Stimulated activated CD4-positive, alpha-beta T cell treated with anti-CD3 and anti-CD28 coated beads, Interleukin-2, amount 100 ng/mL, for 48 hours (primary cell): ENCODE measurements around the gene ZRANB3.
"Not testable (repeated sequence)": the region's sequence is repeated elsewhere in the genome, so short reads cannot be mapped to it uniquely, and the experiment has no call there.

ENCODE experiments used
- DNase-seq, 2 donors: peaks; one replicate each; pipeline ENCODE4 v3.0.0-alpha.2; 2020

Gene ZRANB3

DNA sequence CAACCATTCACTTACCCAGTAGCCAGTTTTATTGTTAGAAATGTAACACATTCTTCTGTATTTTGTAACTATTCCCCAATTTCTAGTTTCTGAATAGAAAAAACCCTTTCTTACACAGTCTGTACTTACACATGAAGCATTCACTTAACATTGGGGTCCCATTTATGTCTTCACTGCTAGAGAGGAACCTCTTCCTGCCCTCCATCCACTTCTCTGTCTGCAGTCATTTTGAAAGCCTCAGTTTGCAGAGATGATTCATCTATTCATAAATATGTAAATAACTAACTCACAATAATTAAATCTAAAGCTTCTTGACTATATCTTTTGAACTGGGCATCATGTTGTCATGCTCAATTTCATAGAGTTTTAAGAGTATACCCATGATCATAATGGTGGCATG lies 55.9 kb downstream of the ZRANB3 start:
- no peak for DNase-seq

DNA sequence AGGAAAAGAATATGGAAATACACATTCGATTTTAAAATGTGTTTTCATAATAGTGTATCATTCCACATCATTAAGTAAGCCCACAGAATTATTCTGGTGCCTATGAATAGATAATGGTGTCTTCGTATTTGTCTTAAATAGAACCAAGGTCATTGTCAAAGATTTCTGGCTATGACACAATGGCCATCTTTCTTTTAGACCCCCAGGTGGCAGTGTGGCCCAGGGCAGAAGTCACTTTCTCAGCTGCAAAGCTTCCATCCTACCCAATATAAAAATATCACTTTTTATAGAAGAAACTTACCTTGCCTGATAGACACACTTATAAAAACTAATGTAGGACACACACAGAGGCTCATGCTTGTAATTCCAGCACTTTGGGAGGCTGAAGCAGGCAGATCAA lies 57.5 kb downstream of the ZRANB3 start:
- DNase-seq, result peak in 1 of 2 donors; percentile 1

DNA sequence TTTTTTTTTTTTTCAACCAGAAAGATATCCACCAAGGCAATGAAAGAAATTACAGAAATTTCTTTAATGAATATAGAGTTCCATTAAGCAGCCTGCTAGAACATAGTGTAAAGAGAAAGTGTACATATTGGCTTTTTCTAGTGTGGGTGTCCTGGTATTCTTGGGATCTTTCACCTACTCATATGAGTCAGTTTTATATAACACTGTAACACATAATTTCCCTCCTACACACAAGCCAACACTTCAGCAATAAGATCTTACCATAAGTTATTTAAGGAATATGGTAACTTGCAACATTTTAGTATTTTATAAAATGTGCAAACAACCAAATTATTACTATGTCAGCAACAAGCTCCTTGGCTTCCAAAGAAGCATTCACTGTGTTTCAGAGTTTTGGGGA lies 59.9 kb downstream of the ZRANB3 start:
- DNase-seq, result no peak

DNA sequence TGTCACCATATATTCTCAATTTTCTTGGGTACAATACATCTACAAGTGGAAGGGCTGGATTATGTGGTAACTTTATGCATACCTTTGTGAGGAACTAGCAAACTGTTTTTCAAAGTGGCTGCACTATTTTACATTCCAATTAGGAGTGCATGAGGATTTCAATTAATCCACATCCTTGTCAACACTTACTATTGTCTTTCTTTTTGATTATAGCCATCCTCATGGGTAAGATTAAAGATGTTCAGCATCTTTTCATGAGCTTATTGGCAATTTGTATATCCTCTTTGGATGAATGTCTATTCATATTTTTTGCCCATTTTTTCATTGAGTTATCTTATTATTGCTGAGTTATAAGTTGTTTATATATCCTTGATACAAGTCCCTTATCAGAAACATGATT lies 73.7 kb downstream of the ZRANB3 start:
- DNase-seq, result no peak

DNA sequence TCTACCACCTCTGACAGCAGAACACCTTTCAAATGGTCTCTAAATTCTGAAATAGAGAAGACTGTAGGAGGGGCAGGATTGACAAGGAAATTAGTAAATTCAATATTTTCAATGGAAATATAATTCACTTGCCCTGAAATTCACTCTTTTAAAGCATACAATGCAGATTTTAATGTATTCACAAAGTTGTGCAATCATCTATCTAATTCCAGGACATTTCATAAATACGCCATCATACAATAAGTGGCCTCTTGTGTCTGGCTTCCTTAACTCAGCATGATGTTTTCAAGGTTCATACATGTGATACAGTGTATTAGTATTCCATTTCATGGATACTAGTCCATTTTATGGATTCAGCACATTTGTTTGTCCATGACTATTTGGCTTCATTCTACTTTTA lies 74.2 kb downstream of the ZRANB3 start:
- DNase-seq, result no peak

DNA sequence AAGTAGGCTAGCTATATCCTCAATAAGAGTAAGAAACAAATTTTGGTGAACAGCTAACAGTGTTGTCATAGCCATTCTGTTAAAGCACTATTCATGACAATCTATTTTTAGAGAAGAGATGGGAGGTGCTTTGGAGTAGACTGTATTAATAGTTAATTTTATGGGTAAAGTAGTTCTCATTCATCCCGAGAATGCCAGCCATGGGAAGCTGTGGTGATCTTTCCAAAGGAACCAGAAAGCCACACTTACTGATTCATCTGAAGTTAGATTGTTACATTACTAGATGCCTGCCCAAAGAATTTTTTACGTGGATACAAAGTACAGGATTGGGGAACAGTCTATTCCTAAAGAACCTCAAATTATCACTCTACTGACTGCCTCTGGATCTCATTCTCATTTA lies 74.6 kb downstream of the ZRANB3 start:
- no peak for DNase-seq

DNA sequence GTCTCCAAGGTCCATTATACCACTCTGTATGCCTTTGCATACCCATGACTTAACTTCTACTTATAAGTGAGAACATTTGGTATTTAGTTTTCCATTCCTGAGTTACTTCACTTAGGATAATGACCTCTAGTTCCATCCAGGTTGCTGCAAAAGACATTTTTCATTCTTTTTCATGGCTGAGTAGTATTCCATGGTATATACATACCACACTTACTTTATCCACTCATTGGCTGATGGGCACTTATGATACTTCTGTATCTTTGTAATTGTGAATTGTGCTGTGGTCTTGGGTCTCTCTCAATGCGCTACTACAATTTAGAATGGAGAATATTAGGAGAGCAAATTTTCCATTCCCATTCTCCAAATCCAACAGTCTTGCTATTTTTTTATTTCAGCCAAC lies 76.4 kb downstream of the ZRANB3 start:
- DNase-seq, result no peak

DNA sequence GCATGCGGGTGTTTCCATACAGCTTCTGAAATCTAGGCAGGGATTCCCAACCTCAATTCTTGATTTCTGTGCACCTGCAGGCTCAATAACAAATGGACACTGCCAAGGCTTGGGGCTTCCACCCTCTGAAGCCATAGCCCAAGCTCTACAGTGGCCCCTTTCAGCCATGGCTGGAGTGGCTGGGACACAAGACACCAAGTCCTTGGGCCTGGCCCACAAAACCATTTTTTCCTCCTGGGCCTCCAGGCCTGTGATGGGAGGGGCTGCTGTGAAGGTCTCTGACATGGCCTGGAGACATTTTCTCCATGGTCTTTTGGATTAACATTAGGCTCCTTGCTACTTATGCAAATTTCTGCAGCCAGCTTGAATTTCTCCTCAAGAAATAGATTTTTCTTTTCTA lies 78.0 kb downstream of the ZRANB3 start:
- DNase-seq, result peak in 1 of 2 donors; percentile 0

DNA sequence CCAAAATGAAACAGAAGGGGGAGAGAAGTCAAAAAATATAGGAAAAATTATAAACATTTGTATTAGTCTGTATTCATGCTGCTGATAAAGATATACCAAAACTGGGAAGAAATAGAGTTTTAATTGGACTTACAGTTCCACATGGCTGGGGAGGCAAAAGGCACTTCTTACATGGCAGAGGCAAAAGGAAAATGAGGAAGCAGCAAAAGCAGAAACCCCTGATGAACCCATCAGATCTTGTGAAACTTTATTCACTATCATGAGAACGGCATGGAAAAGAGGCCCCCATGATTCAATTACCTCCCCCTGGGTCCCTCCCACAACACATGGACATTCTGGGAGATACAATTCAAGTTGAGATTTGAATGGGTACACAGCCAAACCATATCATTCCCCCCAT lies 79.1 kb downstream of the ZRANB3 start:
- DNase-seq, result no peak

DNA sequence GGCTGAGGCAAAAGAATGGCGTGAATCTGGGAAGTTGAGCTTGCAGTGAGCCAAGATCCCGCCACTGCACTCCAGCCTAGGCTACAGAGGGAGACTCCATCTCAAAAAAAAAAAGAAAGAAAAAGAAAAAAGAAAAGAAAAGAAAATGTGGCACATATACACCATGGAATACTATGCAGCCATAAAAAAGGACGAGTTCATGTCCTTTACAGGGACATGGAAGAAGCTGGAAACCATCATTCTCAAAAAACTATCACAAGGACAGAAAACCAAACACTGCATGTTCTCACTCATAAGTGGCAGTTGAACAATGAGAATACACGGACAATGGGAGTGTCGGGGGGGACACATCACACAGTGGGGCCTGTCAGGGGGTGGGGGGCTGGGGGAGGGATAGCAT lies 88.0 kb downstream of the ZRANB3 start:
- not testable (repeated sequence) for DNase-seq

DNA sequence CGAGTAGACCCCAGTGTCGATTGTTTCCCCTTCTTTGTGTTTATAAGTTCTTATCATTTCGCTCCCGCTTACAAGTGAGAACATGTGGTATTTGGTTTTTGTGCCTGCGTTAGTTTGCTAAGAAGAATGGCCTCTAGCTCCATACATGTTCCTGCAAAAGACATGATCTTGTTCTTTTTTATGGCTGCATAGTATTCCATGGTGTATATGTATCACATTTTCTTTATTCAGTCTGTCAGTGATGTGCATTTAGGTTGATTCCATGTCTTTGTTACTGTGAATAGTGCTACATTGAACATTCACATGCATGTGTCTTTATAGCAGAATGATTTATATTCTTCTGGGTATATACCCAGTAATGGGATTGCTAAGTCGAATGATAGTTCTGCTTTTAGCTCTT lies 95.9 kb downstream of the ZRANB3 start:
- DNase-seq, result not testable (repeated sequence)

DNA sequence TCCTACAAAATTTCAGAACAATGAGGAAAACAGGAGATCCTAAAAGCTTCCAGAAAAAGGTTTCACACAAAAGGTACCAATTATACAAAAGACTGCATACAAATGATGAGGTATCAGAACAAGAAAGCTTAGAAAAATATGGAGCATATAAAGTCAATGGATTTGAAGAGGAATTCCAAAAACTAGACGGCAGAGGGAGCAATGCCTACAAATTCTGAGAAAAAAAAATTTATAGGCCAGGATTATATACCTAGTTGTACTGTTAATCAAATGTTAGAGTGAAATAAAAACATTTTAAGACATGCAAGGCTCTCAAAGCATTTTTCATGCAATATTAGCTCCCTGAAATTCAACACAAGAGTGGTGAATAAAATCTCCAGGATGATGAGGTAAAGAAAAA lies 106.2 kb downstream of the ZRANB3 start:
- no peak for DNase-seq

DNA sequence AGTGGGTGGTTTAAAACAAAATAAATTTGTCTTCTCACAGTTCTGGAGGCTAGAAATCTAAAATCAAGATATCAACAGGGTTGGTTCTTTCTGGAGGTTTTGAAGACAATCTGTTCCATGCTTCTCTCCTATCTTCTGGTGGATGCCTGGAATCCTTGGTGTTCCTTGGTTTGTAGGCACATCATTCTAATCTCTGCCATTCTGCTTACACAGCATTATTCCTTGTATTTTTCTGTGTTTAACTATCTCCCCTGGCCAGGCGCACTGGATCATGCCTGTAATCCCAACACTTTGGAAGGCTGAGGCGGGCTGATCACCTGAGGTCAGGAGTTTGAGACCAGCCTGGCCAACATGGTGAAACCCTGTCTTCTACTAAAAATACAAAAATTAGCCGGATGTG lies 108.1 kb downstream of the ZRANB3 start:
- no peak for DNase-seq

DNA sequence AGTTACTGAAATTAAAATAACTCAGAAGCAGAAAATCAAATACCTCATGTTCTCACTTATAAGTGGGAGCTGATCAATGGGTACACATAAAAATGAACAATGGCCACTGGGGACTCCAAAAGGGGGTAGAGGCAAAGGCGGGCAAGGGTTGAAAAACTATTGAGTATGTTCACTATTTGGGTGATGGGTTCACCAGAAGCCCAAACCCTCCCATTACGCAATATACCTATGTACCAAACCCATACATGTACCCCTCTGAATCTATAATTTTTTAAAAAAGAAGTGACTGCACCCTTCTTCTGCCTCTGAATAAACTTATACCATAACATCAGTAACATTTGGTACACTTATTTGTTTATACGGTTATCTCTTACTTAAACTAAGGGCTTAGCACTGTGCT lies 119.4 kb downstream of the ZRANB3 start:
- DNase-seq, result no peak

DNA sequence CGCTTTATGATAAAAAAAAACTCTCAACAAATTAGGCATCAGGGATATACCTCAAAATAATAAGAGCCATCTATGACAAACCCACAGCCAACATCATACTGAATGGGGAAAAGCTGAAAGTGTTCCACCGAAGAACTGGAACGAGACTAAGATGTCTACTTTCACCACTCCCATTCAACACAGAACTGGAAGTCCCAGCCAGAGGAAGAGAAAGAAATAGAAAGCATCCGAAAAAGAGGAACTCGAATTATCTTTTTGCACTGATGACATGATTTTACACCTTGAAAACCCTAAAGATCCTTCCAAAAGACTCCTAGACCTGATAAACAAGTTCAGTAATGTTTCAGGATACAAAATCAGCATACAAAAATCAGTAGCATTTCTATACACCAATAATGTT lies 121.6 kb downstream of the ZRANB3 start:
- DNase-seq, result no peak

DNA sequence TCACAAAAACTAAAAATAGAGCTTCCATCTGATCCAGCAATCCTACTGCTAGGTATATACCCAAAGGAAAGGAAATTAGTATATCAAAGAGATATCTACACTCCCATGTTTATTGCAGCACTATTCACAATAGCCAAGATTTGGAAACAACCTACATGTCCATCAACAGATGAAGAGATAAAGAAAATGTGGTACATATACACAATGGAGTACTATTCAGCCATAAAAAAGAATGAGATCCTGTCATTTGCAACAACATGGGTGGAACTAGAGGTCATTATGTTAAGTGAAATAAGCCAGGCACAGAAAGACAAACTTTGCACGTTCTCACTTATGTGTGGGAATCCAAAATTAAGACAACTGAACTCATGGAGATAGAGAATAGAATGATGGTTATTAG lies 134.8 kb downstream of the ZRANB3 start:
- DNase-seq, result not testable (repeated sequence)

DNA sequence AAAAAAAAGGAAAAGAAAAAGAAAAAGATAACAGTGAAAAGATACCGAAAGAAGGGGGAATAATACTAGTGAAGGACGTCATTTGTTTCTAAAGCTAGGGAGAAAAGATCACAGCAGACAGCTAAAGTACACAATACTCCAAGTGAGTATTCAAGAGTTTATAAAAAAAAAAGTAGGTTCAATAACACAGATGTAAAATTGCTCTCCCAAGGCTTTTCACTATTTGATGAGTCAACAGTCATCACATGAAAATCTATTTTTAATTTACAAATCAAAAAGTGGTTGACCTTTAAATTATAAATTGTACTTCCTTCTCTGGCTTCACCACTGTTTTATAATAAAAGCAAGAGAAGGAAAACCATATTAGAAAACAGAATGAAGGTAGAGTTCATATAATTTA lies 144.0 kb downstream of the ZRANB3 start:
- no peak for DNase-seq

DNA sequence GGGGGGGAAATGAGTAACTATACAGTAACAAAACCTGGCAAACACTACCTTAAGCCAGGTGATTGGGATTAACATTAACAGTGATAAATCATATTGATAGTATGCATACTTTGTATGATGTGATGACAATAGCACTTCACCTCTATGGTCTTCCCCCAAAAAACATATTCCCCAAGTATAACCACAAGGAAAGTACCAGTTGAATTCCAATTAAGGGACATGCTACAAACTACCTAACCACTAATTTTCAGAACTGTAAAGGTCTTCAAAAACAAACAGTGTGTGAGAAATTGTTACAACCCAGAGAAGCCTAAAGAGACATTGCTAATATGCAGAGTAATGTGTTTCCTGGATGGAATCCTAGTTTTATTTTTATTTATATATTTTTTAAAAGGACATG lies 152.4 kb downstream of the ZRANB3 start:
- DNase-seq, result no peak

DNA sequence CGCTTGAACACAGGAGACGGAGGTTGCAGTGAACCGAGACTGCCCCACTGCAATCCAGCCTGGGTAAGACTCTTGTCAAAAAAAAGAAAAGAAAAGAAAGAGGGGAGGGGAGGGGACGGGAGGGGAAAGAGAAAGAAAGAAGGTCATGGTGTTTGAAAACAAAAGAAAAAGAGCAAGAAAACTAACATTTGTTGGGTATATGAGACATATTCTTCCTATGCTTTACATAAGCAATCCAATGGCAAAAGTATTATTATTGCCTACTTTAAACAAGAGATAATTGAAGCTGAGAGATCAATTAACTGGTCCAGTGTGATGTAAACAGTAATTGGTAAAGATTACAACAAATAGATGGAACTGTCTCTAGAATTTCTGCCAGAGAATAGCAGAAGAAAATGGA lies 157.3 kb downstream of the ZRANB3 start:
- DNase-seq, result no peak

DNA sequence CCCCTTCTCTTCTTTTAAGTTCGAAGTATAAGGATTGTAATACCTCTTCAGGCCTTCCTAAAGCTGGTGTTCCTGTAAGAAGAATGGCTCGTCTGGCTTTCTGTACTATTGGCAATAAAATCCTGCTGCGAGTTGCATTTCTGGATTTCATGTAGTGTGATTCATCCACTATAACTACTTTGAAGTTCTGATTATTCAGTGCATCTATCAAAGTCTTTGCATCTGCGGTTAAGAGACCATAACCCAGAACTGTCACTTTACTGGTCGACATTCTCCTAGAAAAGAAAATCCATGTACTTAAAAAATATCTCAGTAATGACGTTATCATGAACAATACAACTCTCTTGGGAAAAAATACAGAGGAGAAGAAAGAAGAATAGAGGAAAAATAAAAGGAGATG lies 181.1 kb downstream of the ZRANB3 start:
- DNase-seq, result no peak

DNA sequence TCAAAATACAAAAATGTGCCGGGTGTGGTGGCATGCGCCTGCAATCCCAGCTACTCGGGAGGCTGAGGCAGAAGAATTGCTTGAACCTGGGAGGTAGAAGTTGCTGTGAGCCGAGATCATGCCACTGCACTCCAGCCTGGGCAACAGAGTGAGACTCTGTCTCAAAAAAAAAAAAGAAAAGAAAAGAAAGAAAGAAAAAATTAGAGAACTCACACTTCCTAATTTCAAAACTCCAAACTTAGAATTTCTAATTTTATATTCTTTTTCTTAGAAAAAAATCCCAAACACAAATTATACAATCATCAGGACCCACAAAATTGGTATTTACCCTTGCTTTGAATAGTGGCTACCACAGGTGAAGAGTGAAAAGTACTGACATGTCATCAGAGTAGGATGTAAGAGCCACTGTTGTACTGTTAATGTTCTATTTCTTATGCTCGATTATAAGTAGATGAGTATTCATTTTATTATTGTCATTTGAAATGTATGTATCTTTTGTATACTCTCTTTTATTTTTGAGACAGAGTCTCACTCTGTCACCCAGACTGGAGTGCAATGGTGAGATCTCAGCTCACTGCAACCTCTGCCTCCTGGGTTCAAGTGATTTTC lies 182.8 kb downstream of the ZRANB3 start:
- not testable (repeated sequence) for DNase-seq

DNA sequence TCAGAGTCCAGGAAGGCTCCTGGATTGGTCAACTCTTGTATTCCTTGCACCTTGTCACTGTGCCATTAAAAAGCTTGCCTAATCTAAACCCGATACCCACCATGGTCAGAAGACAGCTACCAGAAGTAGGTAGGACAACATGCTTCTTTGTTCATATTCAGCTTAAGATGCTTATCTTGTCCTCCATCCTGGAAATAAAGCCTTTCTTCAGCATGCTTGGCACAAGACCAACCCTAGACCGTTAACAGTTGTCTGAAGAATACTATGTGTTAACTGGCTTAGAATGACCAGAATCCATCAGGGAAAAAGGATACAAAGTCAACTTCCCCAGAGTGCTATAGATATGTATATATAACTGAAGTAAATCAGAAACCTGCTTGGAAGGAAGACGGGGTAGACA lies 193.9 kb downstream of the ZRANB3 start:
- no peak for DNase-seq

DNA sequence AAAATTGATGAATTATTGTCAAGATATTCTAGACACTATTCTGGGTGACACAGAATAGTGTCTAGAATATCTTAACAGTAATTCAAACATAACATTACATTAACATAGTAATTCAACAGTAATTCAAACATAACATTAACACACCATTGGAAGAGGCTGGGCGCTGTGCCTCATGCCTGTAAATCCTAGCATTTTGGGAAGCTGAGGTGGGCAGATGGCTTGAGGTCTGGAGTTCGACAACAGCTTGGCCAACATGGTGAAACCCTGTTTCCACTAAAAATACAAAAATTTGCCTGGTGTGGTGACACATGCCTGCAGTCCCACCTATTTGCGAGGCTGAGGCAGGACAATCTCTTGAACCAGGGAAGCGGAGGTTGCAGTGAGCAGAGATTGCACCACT lies 195.8 kb downstream of the ZRANB3 start:
- no peak for DNase-seq

DNA sequence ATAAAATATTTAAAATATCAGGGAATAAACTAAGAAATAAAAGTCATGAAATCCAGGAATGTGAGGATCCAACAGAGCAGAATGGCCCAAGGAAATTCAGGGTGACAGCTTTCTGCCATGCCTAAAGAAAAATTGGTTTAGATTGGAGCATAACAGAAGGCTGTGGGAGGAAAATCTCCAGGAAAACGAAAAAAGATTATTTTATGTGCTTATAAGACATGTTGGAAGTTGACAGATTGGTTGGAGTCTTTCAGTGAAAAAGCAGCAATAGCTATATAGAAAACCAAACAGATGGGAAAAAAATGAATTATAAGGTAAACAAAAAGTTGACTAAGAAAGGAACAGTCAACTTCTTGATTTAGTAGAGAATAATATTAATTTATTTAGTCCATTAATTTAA lies 203.9 kb downstream of the ZRANB3 start:
- no peak for DNase-seq

DNA sequence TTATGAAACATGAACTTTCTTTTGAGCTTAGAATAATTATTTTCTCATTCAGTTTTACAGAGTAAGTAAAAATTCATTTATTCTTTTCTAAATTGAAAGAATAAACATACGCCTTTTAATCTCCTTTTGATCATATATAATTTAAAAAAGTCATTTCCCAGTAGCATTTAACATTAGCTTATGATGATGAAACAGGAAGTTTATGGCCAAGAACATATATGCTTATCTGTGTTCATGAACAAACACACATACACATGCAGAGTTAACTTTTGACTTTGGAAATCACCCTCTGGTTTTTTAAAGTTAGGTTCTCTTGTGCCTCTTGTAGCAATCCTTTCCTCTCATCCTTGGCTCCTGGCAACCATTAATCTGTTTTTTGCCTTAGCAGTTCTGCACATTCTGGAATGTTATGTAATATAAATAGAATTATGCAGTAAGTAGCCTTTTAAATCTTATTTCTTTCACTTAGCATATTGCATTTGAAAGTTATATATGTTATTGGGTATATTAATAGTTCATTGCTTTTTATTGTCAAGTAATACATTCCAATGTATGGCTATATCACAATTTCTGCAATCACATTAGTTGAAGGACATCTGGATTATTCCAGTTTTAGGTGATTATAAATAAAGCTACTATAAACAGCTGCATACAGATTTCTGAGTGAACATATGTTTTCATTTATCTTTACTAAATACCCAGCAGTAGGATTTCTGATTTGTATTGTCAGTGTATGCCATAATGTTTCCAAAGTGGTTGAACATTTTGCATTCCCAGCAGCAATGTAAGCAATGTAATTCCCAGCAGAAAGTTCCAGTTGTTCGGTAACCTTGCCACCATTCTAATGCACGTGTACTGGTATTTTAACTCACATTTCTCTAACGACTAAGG lies 210.3 kb downstream of the ZRANB3 start:
- DNase-seq, result no peak
